Parathyroid adenoma (tissue), 2 donors: ENCODE results near the gene TIGD4.
"Not testable (repeated sequence)": the region's sequence is repeated elsewhere in the genome, so short reads cannot be mapped to it uniquely, and the experiment has no call there.

Source experiments
- H2AFZ ChIP-seq: fragments of 300-600 bp; sonication (generic); one replicate; pipeline ENCODE4 v1.7.0; 2017; ENCODE audit warnings: antibody characterized with exemption, mild to moderate bottlenecking
- H3K27ac ChIP-seq: fragments of 300-600 bp; sonication (generic); one replicate; pipeline ENCODE4 v1.7.0; 2017
- H3K27me3 ChIP-seq: fragments of 300-600 bp; sonication (generic); one replicate; pipeline ENCODE4 v1.7.0; 2017; ENCODE audit warnings: low read length; ENCODE audit not compliant: control insufficient read depth, insufficient read depth
- H3K36me3 ChIP-seq: fragments of 300-600 bp; sonication (generic); one replicate; pipeline ENCODE4 v1.7.0; 2017; ENCODE audit warnings: low read length; ENCODE audit not compliant: control insufficient read depth, insufficient read depth
- H3K4me1 ChIP-seq: fragments of 300-600 bp; sonication (generic); one replicate; pipeline ENCODE4 v1.7.0; 2017; ENCODE audit warnings: control low read depth
- H3K4me2 ChIP-seq: fragments of 300-600 bp; sonication (generic); one replicate; pipeline ENCODE4 v1.7.0; 2017; ENCODE audit warnings: low read length
- H3K4me3 ChIP-seq: fragments of 300-600 bp; sonication (generic); one replicate; pipeline ENCODE4 v1.7.0; 2017; ENCODE audit warnings: low read depth, low read length
- H3K79me2 ChIP-seq: fragments of 300-600 bp; sonication (generic); one replicate; pipeline ENCODE4 v1.7.0; 2017; ENCODE audit warnings: control low read depth
- H3K9ac ChIP-seq: fragments of 300-600 bp; sonication (generic); one replicate; pipeline ENCODE4 v1.7.0; 2017; ENCODE audit warnings: mild to moderate bottlenecking
- H3K9me3 ChIP-seq: fragments of 300-600 bp; sonication (generic); one replicate; pipeline ENCODE4 v1.7.0; 2017; ENCODE audit warnings: low read length; ENCODE audit not compliant: control insufficient read depth
- TF ChIP-seq, protein P1 (sequence below): fragments of 300-600 bp; sonication (generic); IDR thresholded peaks from one replicate; pipeline ENCODE4 v1.7.0; 2017; ENCODE audit warnings: antibody characterized with exemption, mild to moderate bottlenecking
- donor health status: primary hyperparathyroidism.

Gene TIGD4

GRCh38 chr4:152777488-152777887 lies 2.0 kb downstream of the TIGD4 start:
- no peaks in the 10 kb centered on the region for H3K4me1 ChIP-seq
- TF ChIP-seq, protein P1, sequence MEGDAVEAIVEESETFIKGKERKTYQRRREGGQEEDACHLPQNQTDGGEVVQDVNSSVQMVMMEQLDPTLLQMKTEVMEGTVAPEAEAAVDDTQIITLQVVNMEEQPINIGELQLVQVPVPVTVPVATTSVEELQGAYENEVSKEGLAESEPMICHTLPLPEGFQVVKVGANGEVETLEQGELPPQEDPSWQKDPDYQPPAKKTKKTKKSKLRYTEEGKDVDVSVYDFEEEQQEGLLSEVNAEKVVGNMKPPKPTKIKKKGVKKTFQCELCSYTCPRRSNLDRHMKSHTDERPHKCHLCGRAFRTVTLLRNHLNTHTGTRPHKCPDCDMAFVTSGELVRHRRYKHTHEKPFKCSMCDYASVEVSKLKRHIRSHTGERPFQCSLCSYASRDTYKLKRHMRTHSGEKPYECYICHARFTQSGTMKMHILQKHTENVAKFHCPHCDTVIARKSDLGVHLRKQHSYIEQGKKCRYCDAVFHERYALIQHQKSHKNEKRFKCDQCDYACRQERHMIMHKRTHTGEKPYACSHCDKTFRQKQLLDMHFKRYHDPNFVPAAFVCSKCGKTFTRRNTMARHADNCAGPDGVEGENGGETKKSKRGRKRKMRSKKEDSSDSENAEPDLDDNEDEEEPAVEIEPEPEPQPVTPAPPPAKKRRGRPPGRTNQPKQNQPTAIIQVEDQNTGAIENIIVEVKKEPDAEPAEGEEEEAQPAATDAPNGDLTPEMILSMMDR = no peak

DNA sequence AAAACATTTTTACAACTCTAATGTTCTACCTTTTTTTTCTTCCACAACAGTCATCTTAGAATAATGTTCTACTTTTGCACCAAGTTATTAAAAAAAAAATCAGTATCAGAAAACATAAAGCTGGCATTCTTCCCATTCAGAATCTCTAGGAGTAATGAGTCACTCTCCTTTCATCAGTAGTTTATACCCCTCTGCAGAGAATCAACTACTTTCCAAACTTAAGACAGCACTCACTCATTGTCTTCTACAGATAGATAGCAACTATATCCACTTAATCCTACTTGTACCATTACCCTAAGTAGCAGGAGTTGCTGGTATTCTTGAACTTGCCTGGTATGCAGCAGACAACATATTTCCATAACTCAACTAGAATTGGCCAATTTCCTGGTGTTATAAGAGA lies 3.2 kb downstream of the TIGD4 start:
- no peaks in the 10 kb centered on the region for H3K27me3 ChIP-seq
- no peaks in the 10 kb centered on the region for H3K36me3 ChIP-seq
- H2AFZ ChIP-seq = no peak overlapping the region
- H3K4me1 ChIP-seq = no peaks in the 10 kb centered on the region
- H3K9me3 ChIP-seq = no peaks in the 10 kb centered on the region
- no peaks in the 10 kb centered on the region for H3K79me2 ChIP-seq
- H3K27ac ChIP-seq = no peak overlapping the region
- H3K9ac ChIP-seq = no peak overlapping the region
- no peak overlapping the region for H3K4me3 ChIP-seq
- no peak overlapping the region for H3K4me2 ChIP-seq
- TF ChIP-seq, protein P1 = no peak

More at GRCh38 chr4:152777488-152777887, 2.0 kb downstream of the TIGD4 start:
- Histone ChIP-seq H3K27ac (no peak overlapping the region), H3K27me3 (no peaks in the 10 kb centered on the region), H3K9ac (no peak overlapping the region), H3K36me3 (no peaks in the 10 kb centered on the region), H3K79me2 (peaks cover 2% of the 10 kb centered on the region), H2AFZ (no peak overlapping the region), H3K4me2 (no peak overlapping the region), H3K4me3 (no peak overlapping the region), H3K9me3 (no peaks in the 10 kb centered on the region)

- Histone ChIP-seq H3K27ac (no peak overlapping the region), H3K36me3 (no peaks in the 10 kb centered on the region), H3K9me3 (no peaks in the 10 kb centered on the region), H3K4me3 (no peak overlapping the region), H2AFZ (no peak overlapping the region), H3K27me3 (no peaks in the 10 kb centered on the region), H3K9ac (no peak overlapping the region), H3K4me1 (no peaks in the 10 kb centered on the region), H3K4me2 (no peak overlapping the region), H3K79me2 (no peaks in the 10 kb centered on the region)
- TF ChIP-seq, protein P1 = no peak
These were observed 5.6 kb downstream of the TIGD4 start for GRCh38 chr4:152773953-152774352.

DNA sequence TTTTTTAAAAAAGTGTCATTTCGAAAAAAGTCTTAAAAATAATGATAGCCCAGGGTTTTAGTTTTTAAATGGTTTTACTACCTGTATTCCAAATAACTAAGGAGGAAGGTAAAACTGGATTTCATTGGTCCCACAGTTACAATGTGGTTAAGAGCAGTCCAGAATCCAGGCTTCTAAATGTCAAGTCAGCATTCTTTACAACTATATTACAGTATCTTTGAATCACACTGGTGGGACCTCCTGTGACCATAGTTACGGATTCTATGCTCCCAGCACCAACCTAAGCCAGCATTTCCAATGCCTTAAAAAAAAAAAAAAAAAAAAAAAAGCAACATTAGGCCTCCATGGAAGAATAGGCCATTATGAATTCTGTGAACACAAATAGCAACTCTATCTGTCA lies 6.2 kb downstream of the TIGD4 start:
- TF ChIP-seq, protein P1 = no peak
- no peaks in the 10 kb centered on the region for H3K79me2 ChIP-seq
- H2AFZ ChIP-seq = no peak overlapping the region
- H3K4me2 ChIP-seq = no peak overlapping the region
- H3K4me1 ChIP-seq = no peaks in the 10 kb centered on the region
- H3K9ac ChIP-seq = no peak overlapping the region
- no peak overlapping the region for H3K27ac ChIP-seq
- H3K9me3 ChIP-seq = no peaks in the 10 kb centered on the region
- no peaks in the 10 kb centered on the region for H3K36me3 ChIP-seq
- H3K4me3 ChIP-seq = no peak overlapping the region
- H3K27me3 ChIP-seq = no peaks in the 10 kb centered on the region

- Histone ChIP-seq H3K36me3 (no peaks in the 10 kb centered on the region), H3K4me3 (no peak overlapping the region), H3K79me2 (no peaks in the 10 kb centered on the region), H3K4me2 (no peak overlapping the region), H3K4me1 (no peaks in the 10 kb centered on the region), H3K27ac (no peak overlapping the region), H3K9me3 (no peaks in the 10 kb centered on the region), H3K27me3 (no peaks in the 10 kb centered on the region), H2AFZ (no peak overlapping the region), H3K9ac (no peak overlapping the region)
- TF ChIP-seq, protein P1 = no peak
These were observed 7.6 kb downstream of the TIGD4 start for GRCh38 chr4:152771741-152772533.

- H3K4me3 ChIP-seq, H3K79me2 ChIP-seq, H3K36me3 ChIP-seq, H3K4me1 ChIP-seq, H3K27ac ChIP-seq, H2AFZ ChIP-seq, H3K27me3 ChIP-seq, H3K9me3 ChIP-seq, H3K4me2 ChIP-seq, H3K9ac ChIP-seq: not testable (repeated sequence)
These were observed 14.3 kb downstream of the TIGD4 start for GRCh38 chr4:152765069-152765737.
